Measurements from ENCODE around the gene MAD1L1. TPM values are rescaled to one million over a fixed set of nuclear protein-coding genes. Genes with fewer than 3 reads are reported as not detected.

Gene MAD1L1
- total and polyA plus RNA-seq, 2 of the 4 experiments (the other 2 are of a cell fraction), result 29.0 to 40.9 TPM

DNA sequence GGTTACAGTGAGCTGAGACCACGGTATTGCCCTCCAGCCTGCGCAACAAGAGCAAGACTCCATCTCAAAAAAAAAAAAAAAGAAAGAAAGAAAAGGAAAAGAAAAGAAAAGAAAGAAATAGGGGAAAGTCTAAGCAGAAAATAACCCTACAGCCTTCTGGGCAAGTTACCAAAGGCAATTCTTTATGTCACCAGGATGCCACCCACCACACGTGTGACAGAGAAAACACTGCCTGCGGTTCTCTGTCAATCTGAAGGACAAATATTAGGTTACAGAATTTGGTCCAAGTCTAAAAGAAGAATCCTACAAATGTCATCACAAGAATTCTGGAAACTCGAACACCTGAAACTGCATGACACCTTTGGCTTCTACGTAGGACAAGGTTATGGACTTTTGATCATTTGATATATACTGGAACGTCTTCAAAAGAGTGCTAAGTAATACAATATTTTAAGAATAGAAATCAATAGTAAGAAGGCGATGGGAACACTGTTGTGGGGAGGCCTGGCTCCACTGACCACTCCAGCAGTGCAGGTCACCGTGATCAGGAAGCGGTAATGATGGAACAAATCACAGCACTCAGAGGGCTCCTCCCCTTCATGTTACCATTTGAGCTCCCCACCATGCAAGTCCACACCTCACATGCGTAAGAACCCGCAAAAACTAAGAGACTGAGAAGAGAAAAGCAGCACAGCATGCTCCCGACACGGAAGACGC, 75.8 kb downstream of the MAD1L1 start (continued):
- TF ChIP-seq ELK1 (IDR thresholded peaks at IDR 0.05; ENCODE audit: borderline replicate concordance, low read depth, low read length), result no peak
- TF ChIP-seq USF2 (IDR thresholded peaks at IDR 0.05; ENCODE audit: low read depth, low read length), result no peak
- no peak for TF ChIP-seq CHD1 (IDR thresholded peaks at IDR 0.05; ENCODE audit: low read depth, low read length)
- no peak for TF ChIP-seq RCOR1 (IDR thresholded peaks at IDR 0.05; ENCODE audit: insufficient replicate concordance, low read length)
